ENCODE data around the gene ARHGAP18.

ARHGAP18 gene

GRCh38 chr6:129725341-129725740, 15.4 kb upstream of the ARHGAP18 start:
- no peak for DNase-seq (ENCODE audit: low read depth in 2 of 2)

GRCh38 chr6:129719692-129720091, 9.7 kb upstream of the ARHGAP18 start:
- DNase-seq (ENCODE audit: low read depth in 2 of 2): no peak

- no peak for DNase-seq (ENCODE audit: low read depth in 2 of 2)
Observed at GRCh38 chr6:129717277-129717676, 7.3 kb upstream of the ARHGAP18 start.

- no peak for DNase-seq (ENCODE audit: low read depth in 2 of 2)
Observed at GRCh38 chr6:129713806-129714333, 3.9 kb upstream of the ARHGAP18 start.

DNA sequence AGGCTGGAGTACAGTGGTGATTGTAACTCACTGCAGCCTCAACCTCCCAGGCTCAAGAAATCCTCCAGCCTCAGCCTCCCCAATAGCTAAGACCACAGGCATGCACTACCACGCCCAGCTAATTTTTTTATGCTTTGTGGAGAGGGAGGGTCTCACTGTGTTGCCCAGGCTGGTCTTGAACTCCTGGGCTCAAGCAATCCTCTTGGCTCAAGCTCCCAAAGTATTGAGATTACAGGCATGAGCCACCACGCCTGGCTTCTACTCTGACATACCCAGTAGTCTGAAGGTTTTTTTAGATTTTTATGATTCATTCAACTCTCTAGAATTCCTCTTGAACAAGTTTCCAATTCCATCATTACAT, 1.3 kb upstream of the ARHGAP18 start:
- DNase-seq (ENCODE audit: low read depth in 2 of 2): no peak

DNA sequence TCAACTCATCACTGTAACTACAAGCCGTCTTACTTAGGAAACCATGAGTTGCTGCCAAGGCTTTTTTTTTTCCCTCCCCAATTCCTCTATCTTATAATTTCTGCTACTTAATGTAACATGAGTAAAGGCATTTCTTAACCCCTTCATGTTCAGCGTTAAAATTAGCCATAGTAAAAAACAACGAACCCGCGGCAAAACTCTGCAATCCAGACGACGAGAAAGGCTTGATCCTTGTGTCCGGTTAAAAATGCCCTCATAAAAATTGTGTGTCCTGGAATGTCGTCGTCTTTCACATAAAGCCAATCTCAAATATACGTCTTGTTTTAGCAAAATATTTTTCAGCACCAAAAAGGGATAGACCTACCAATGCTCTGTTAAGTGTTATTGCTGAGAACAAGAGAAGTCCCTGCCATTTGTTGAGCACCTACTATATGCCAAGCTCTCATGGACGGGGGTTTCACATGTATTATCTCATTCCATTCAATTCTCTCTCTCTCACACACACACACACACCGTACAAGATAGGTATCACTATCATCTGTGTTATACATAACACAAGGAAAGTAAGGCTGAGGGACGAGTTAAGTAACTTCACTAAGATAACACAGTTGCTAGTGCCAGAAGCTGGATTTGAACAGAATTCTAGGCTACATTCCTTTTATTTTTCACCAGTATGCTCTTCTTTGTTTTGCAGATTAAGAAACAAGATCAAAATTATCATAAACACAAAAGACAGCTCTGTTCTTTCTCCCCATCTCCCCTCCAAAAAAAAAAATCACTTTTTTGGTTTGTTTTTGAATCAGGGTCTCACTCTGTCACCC, 683 bp upstream of the ARHGAP18 start:
- DNase-seq (ENCODE audit: low read depth in 2 of 2): no peak

GRCh38 chr6:129709196-129709768, 695 bp downstream of the ARHGAP18 start:
- DNase-seq (ENCODE audit: low read depth in 2 of 2): no peak

- DNase-seq (ENCODE audit: low read depth in 2 of 2): no peak
Observed at GRCh38 chr6:129708496-129709195, 1.3 kb downstream of the ARHGAP18 start.

DNA sequence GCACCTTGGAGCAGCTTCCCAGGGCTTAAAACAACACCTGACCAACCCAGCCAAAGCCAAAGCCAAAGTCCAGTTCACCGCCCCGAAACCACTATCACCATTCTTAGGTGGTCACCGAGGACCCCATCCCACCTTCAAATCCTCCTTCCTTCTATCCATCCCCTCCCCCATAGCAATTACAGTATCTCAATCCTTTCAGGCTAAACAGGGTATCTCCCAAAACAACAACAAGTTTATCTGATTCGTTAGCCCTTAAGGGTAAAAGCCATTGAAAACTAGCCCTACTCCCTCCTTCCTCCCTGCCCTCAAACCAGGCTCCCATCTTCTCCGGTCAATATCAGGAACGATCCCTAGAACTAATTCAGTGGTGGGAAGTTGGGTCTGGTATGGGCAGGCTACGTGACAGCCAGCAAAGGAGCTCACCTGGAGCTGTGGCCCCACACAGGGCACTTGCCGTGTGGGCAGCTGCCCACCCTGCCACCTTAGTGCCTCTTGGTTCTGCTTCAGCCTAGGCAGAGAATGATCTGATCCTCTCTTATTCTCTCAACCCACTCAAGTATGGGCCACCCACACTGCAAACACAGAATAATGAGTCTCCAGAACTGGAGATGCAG, 2.0 kb downstream of the ARHGAP18 start:
- DNase-seq (ENCODE audit: low read depth in 2 of 2): no peak

DNA sequence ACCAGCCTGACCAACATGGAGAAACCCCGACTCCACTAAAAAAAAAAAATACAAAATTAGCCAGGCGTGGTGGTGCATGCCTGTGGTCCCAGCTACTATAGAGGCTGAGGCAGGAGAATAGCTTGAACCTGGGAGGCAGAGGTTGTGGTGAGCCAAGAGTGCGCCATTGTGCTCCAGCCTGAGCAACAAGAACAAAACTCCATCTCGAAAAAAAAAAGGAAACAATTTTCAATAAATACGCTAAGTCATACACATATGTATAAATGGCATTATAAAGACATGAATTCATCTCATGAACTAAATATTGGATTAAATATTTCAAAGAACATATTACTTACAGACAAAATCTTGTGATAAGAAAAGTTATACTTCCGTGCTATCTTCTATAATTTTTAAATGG, 2.9 kb downstream of the ARHGAP18 start:
- DNase-seq (ENCODE audit: low read depth in 2 of 2): no peak

DNA sequence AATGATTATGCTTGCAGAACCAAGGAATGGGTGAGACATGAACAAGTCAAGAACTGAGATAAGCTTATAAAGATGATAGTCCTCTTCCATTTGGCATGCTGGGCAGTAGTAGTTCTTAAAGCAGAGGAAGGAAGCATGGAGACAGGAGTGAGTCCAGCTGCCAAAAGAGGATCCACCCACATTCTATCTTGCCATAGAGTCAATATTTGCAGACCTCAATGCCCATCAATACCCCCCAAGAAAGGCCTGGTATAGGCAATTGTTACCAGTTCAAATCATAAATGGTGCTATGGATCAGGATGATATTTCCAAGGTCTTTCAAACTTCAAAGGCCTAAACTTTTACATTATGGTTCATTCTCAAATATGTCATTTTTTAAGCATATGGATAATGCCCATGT, 4.8 kb downstream of the ARHGAP18 start:
- DNase-seq (ENCODE audit: low read depth in 2 of 2): no peak

GRCh38 chr6:129704708-129705107, 5.3 kb downstream of the ARHGAP18 start:
- DNase-seq (ENCODE audit: low read depth in 2 of 2): no peak

- no peak for DNase-seq (ENCODE audit: low read depth in 2 of 2)
Observed at GRCh38 chr6:129701721-129702455, 8.1 kb downstream of the ARHGAP18 start.

GRCh38 chr6:129700666-129701065, 9.3 kb downstream of the ARHGAP18 start:
- no peak for DNase-seq (ENCODE audit: low read depth in 2 of 2)

DNA sequence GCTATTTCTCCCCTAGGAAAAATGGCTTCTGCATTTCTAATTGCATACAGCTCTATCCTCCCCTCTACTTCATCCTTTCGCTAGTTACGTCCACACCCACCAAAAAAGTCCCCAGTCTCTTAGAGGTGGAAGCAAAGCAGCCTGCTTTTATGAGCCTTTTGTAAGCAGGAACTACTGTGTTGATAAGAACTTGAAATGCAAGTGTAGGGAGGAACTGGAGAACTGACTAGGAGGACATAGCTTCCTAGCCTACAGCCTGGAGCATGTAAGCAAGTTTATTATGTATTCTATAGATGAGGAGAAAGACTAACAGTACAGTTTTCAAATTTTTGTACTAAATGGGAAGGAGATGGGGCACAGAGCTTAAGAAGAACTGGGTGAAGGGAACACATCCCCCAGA, 10.3 kb downstream of the ARHGAP18 start:
- DNase-seq (ENCODE audit: low read depth in 2 of 2): no peak

GRCh38 chr6:129698430-129698829, 11.5 kb downstream of the ARHGAP18 start:
- no peak for DNase-seq (ENCODE audit: low read depth in 2 of 2)

GRCh38 chr6:129697788-129698187, 12.2 kb downstream of the ARHGAP18 start:
- no peak for DNase-seq (ENCODE audit: low read depth in 2 of 2)

DNA sequence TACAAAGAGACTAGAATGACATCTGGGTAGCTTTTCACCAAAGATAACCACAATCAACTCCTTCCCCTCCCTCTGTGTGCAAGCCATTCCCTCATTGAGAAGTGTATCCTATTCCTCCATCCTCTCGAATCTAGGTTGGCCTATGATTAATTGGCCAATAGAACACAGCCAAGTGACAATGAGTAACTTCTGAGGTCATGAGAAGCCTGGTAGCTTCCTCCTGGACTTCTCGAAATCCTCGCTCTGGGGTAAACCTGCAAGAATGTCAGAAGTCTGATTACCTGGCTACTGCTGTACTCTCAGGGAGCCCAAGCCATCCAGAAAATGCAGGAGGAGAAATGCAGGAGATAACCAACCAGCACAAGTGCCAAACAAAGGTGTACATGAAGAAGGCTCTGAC, 13.1 kb downstream of the ARHGAP18 start:
- DNase-seq (ENCODE audit: low read depth in 2 of 2): no peak

- no peak for DNase-seq (ENCODE audit: low read depth in 2 of 2)
Observed at GRCh38 chr6:129696028-129696418, 14.0 kb downstream of the ARHGAP18 start.

DNA sequence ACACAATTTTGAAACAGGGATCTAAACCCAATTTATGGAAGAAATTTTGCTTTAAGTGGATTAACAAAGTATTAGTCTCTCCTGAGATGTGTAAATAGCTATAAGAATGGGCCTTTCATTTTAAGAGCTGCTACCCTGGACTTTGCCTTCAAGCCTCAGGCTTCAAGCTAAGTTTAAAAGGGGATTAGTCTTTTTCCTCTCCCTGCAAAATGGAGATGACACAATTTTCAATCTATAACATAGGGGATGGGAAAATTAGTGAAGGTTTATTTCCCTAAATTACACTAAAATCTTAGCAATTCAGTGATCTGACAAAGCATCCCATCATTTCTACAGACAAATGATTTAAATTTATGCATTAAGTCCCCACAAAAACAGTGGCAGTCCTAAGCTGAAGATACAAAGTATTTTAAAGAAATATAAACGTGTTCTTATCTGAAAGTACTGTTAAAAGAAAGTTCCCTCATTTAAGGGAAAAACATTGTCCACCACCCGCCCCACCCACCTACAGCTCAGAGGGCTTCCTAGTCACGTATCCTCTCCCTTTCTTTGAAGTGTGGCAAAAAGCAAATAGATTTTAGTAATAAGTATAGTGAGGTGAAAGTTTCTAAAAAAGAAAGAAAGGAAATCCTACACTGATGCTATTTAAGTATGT, 14.5 kb downstream of the ARHGAP18 start:
- no peak for DNase-seq (ENCODE audit: low read depth in 2 of 2)

- DNase-seq (ENCODE audit: low read depth in 2 of 2): no peak
Observed at GRCh38 chr6:129694036-129694435, 15.9 kb downstream of the ARHGAP18 start.

Data from stimulated activated CD8-positive, alpha-beta memory T cell treated with anti-CD3 and anti-CD28 coated beads, Interleukin-2, amount 100 ng/mL, for 48 hours (primary cell).